ENCODE data around the gene FGF10.

GRCh38 chr5:44372028-44372427 is 17.2 kb downstream of the FGF10 start:
- TF ChIP-seq CTCF (IDR thresholded peaks at IDR 0.05; ENCODE audit: borderline replicate concordance, extremely low read depth, low read length, poor library complexity, severe bottlenecking) = no peak
- TF ChIP-seq EZH2 (IDR thresholded peaks at IDR 0.05; ENCODE audit: borderline replicate concordance, low read depth, low read length, severe bottlenecking) = no peak

All from DND-41 (cell line).